Measurements from ENCODE around the gene MCHR1. TPM values are rescaled to one million over a fixed set of nuclear protein-coding genes. Genes with fewer than 3 reads are reported as not detected.

MCHR1 gene
- total and polyA plus RNA-seq, 2 of the 4 experiments (the other 2 are of a cell fraction) = 1.4 to 3.2 TPM

GRCh38 chr22:40671796-40672360 lies 7.4 kb upstream of the MCHR1 start:
- Histone ChIP-seq H3K4me2 (ENCODE audit: low read depth, low read length) (no peak overlapping the region), H3K14ac (replicated peaks; ENCODE audit: low read depth, low read length) (no peak overlapping the region), H3K27me3 (ENCODE audit: control insufficient read depth, insufficient read depth, low read length) (no peaks in the 10 kb centered on the region), H2AK5ac (ENCODE audit: low read depth, low read length) (no peak overlapping the region), H3K4ac (ENCODE audit: low read depth, low read length) (no peak overlapping the region), H3K36me3 (ENCODE audit: control insufficient read depth, insufficient read depth, low read length) (no peaks in the 10 kb centered on the region), H2BK15ac (ENCODE audit: low read depth, low read length) (no peak overlapping the region), H2AK9ac (replicated peaks; ENCODE audit: low read depth, low read length, poor library complexity) (no peak overlapping the region), H3K18ac (ENCODE audit: low read depth, low read length) (no peak overlapping the region), H4K20me1 (ENCODE audit: insufficient read depth, low read length) (no peaks in the 10 kb centered on the region), H3K23ac (ENCODE audit: low read depth, low read length) (no peak overlapping the region), H3K9me1 (ENCODE audit: insufficient read depth, low read length) (no peaks in the 10 kb centered on the region), H4K5ac (ENCODE audit: low read depth, low read length) (no peak overlapping the region), H2BK120ac (ENCODE audit: low read depth, low read length) (no peak overlapping the region), H3K79me1 (ENCODE audit: low read depth in 1 of 2, low read length in 2 of 2) (no peaks in the 10 kb centered on the region), H3K56ac (ENCODE audit: extremely low read depth, insufficient read depth, low read length) (no peak overlapping the region), H3K4me1 (ENCODE audit: control insufficient read depth, insufficient read depth, low read length) (peaks cover 4% of the 10 kb centered on the region), H4K8ac (ENCODE audit: low read depth in 2 of 2, low read length in 2 of 2) (no peak overlapping the region), H3K27ac (ENCODE audit: insufficient read depth, low read length) (no peak overlapping the region), H3K9ac (ENCODE audit: low read depth, low read length) (no peak overlapping the region), H3K9me3 (ENCODE audit: control insufficient read depth, insufficient read depth, low read length) (no peaks in the 10 kb centered on the region), H2BK20ac (ENCODE audit: low read depth, low read length) (no peak overlapping the region), H2BK5ac (ENCODE audit: low read depth, low read length, poor library complexity, severe bottlenecking) (no peak overlapping the region), H2AFZ (replicated peaks; ENCODE audit: low read length, poor library complexity) (no peak overlapping the region), H4K91ac (ENCODE audit: insufficient read depth, low read depth, low read length) (no peak overlapping the region), H3K4me3 (ENCODE audit: insufficient read depth, low read depth, low read length) (no peak overlapping the region)
- ATAC-seq (ENCODE audit: low read depth) = no peak
- in situ Hi-C loops (cut with MboI; ENCODE audit: low sequenced_read_pairs) = no loop called here
- DNase-seq = no peak
- intact Hi-C loops (cut with micrococcal nuclease) = no loop called here
- TF ChIP-seq POLR2A (IDR thresholded peaks at IDR 0.05; ENCODE audit: low read depth, low read length) (no peak), RFX5 (IDR thresholded peaks at IDR 0.05; ENCODE audit: low read depth, low read length) (no peak), SMC3 (IDR thresholded peaks at IDR 0.05; ENCODE audit: low read depth, low read length) (no peak), MAZ (IDR thresholded peaks at IDR 0.05; ENCODE audit: borderline replicate concordance, low read depth, low read length) (no peak), ELK1 (IDR thresholded peaks at IDR 0.05; ENCODE audit: borderline replicate concordance, low read depth, low read length) (no peak), RAD21 (IDR thresholded peaks at IDR 0.05; ENCODE audit: low read length) (no peak), BHLHE40 (IDR thresholded peaks at IDR 0.05; ENCODE audit: low read depth, low read length) (no peak), CHD1 (IDR thresholded peaks at IDR 0.05; ENCODE audit: low read depth, low read length) (no peak)
- WGBS, 2 experiments (ENCODE audit: extremely low coverage in 2 of 2, insufficient read length in 1 of 2) = 93% methylated on average over 6 of the region's 7 CpGs; no CpG with 5 or more reads in 1 of the 2 experiments
- dilution Hi-C loops (cut with HindIII; ENCODE audit: low sequenced_read_pairs, unreplicated experiment) = no loop called here
- POLR2A ChIA-PET (ENCODE audit: unreplicated experiment) = no interaction called here
- CTCF ChIA-PET = no interaction called here
- BruUV-seq (replicated peaks) = no TSS peak
